NCI-H2029 (cell line): ENCODE results near the gene KRTAP4-5.
"Not testable (repeated sequence)": the region's sequence is repeated elsewhere in the genome, so short reads cannot be mapped to it uniquely, and the experiment has no call there.

Experiments used
- DNase-seq: peaks from one replicate; lab custom pipeline; 2025; lab: John Stamatoyannopoulos, UW

The KRTAP4-5 gene

GRCh38 chr17:41147531-41148204 lies 2.0 kb downstream of the KRTAP4-5 start:
- no peak for DNase-seq

GRCh38 chr17:41145261-41145660 lies 4.4 kb downstream of the KRTAP4-5 start:
- no peak for DNase-seq

- DNase-seq: no peak
Observed at GRCh38 chr17:41144846-41145245, 4.8 kb downstream of the KRTAP4-5 start.

- no peak for DNase-seq
Observed at GRCh38 chr17:41141361-41141760, 8.3 kb downstream of the KRTAP4-5 start.

- no peak for DNase-seq
Observed at GRCh38 chr17:41140360-41141131, 9.1 kb downstream of the KRTAP4-5 start, which contains the start of gene KRTAP4-6. KRTAP4-6 (minus strand) TSS chr17:41140544; CDS start chr17:41140487, 57 bp downstream.

- not testable (repeated sequence) for DNase-seq
Observed at GRCh38 chr17:41139865-41140264, 9.8 kb downstream of the KRTAP4-5 start.

- no peak for DNase-seq
Observed at GRCh38 chr17:41133880-41134735, 15.5 kb downstream of the KRTAP4-5 start.

- no peak for DNase-seq
Observed at GRCh38 chr17:41131979-41132378, 17.6 kb downstream of the KRTAP4-5 start.

- DNase-seq: no peak
Observed at GRCh38 chr17:41127371-41127770, 22.3 kb downstream of the KRTAP4-5 start.

- DNase-seq: no peak
Observed at GRCh38 chr17:41126412-41126811, 23.2 kb downstream of the KRTAP4-5 start.

GRCh38 chr17:41125064-41125463 lies 24.6 kb downstream of the KRTAP4-5 start:
- no peak for DNase-seq

- not testable (repeated sequence) for DNase-seq
Observed at GRCh38 chr17:41123991-41124371, 25.6 kb downstream of the KRTAP4-5 start, which contains the start of gene KRTAP4-12. KRTAP4-12 (minus strand) TSS chr17:41124182; CDS start chr17:41124122, 60 bp downstream.

GRCh38 chr17:41123292-41123990 lies 26.2 kb downstream of the KRTAP4-5 start:
- DNase-seq: not testable (repeated sequence)

- DNase-seq: no peak
Observed at GRCh38 chr17:41121742-41122141, 27.9 kb downstream of the KRTAP4-5 start.

GRCh38 chr17:41119696-41120690 lies 29.6 kb downstream of the KRTAP4-5 start:
- not testable (repeated sequence) for DNase-seq

GRCh38 chr17:41118721-41119120 lies 30.9 kb downstream of the KRTAP4-5 start:
- DNase-seq: no peak

GRCh38 chr17:41117846-41118386 lies 31.7 kb downstream of the KRTAP4-5 start, which contains the start of gene KRTAP4-11:
KRTAP4-11 (minus strand) TSS chr17:41118373; CDS start chr17:41118315, 58 bp downstream.
- not testable (repeated sequence) for DNase-seq

- no peak for DNase-seq
Observed at GRCh38 chr17:41116297-41116696, 33.3 kb downstream of the KRTAP4-5 start.

GRCh38 chr17:41111151-41111885 lies 38.3 kb downstream of the KRTAP4-5 start:
- no peak for DNase-seq
